Astrocyte (in vitro differentiated cells and primary cell): Measurements from ENCODE around the gene DAZL. TPM values are rescaled to one million over a fixed set of nuclear protein-coding genes. Genes with fewer than 3 reads are reported as not detected.

Experiments used
- DNase-seq: peaks from one replicate; pipeline ENCODE4 v3.0.0-alpha.2; 2010; ENCODE audit warnings: low read depth
- FAIRE-seq: peaks from 2 replicates; lab custom pipeline; 2011; peaks lifted over from hg19 to GRCh38; lab: Jason Lieb, UNC
- H2AFZ ChIP-seq: 2 replicates; pipeline ENCODE4 v1.6.0; 2012; ENCODE audit warnings: low read depth, low read length, inconsistent platforms
- H3K27ac ChIP-seq: 2 replicates; pipeline ENCODE4 v1.5.1; 2011; ENCODE audit warnings: low read depth, low read length, inconsistent platforms
- H3K27me3 ChIP-seq: 2 replicates; pipeline ENCODE4 v1.6.0; 2011; ENCODE audit warnings: low read length, inconsistent platforms; ENCODE audit not compliant: insufficient read depth
- H3K36me3 ChIP-seq: 2 replicates; pipeline ENCODE4 v1.5.1; 2011; ENCODE audit warnings: low read length, inconsistent platforms; ENCODE audit not compliant: insufficient read depth
- H3K4me1 ChIP-seq: 2 replicates; pipeline ENCODE4 v1.5.1; 2011; ENCODE audit warnings: low read length, inconsistent platforms; ENCODE audit not compliant: insufficient read depth
- H3K4me2 ChIP-seq: 2 replicates; pipeline ENCODE4 v1.6.0; 2012; ENCODE audit warnings: low read length, inconsistent platforms
- H3K4me3 ChIP-seq: 2 replicates; pipeline ENCODE4 v1.5.1; 2011; ENCODE audit warnings: low read depth, mild to moderate bottlenecking, low read length, inconsistent platforms; ENCODE audit not compliant: insufficient read depth
- H3K79me2 ChIP-seq: 2 replicates; pipeline ENCODE4 v1.6.0; 2012; ENCODE audit warnings: mild to moderate bottlenecking, low read length, inconsistent platforms; ENCODE audit not compliant: insufficient read depth
- H3K9ac ChIP-seq: 2 replicates; pipeline ENCODE4 v1.6.0; 2012; ENCODE audit warnings: mild to moderate bottlenecking, low read length, inconsistent platforms
- H3K9me3 ChIP-seq: 2 replicates; pipeline ENCODE4 v1.5.1; 2012; ENCODE audit warnings: low read depth, mild to moderate bottlenecking, low read length, inconsistent platforms; ENCODE audit not compliant: insufficient read depth
- H4K20me1 ChIP-seq: 2 replicates; pipeline ENCODE4 v1.6.0; 2012; ENCODE audit warnings: low read length, inconsistent platforms; ENCODE audit not compliant: insufficient read depth
- H3K27ac Mint-ChIP-seq: one replicate; pipeline ENCODE4 v1.8.0; 2021; ENCODE audit warnings: mild to moderate bottlenecking, mixed read lengths; ENCODE audit not compliant: unreplicated experiment
- H3K27me3 Mint-ChIP-seq: one replicate; pipeline ENCODE4 v1.8.0; 2021; ENCODE audit warnings: low read depth, mixed read lengths; ENCODE audit not compliant: unreplicated experiment
- H3K36me3 Mint-ChIP-seq: one replicate; pipeline ENCODE4 v1.8.0; 2021; ENCODE audit warnings: low read depth, mixed read lengths; ENCODE audit not compliant: unreplicated experiment
- H3K4me1 Mint-ChIP-seq: one replicate; pipeline ENCODE4 v1.8.0; 2021; ENCODE audit warnings: low read depth, mixed read lengths; ENCODE audit not compliant: unreplicated experiment
- H3K4me3 Mint-ChIP-seq: one replicate; pipeline ENCODE4 v1.8.0; 2021; ENCODE audit warnings: mild to moderate bottlenecking, moderate library complexity, mixed read lengths; ENCODE audit not compliant: unreplicated experiment
- H3K9me3 Mint-ChIP-seq: one replicate; pipeline ENCODE4 v1.8.0; 2021; ENCODE audit warnings: mild to moderate bottlenecking, mixed read lengths; ENCODE audit not compliant: unreplicated experiment
- EZH2 ChIP-seq: IDR thresholded peaks from 2 replicates; pipeline ENCODE4 v1.6.1; 2012; ENCODE audit warnings: mild to moderate bottlenecking, low read length, inconsistent platforms; ENCODE audit not compliant: insufficient read depth
- total RNA-seq: library from RNA; stranded (reverse); gene quantifications from 2 replicates; pipeline ENCODE4 v1.2.1, GENCODE V29; 2021
- TF ChIP-seq, protein P1 (sequence below): IDR thresholded peaks from 2 replicates; pipeline ENCODE4 v1.5.1; 2011; ENCODE audit warnings: low read depth, mild to moderate bottlenecking, inconsistent platforms, low read length, moderate library complexity; ENCODE audit not compliant: insufficient read depth

Gene DAZL
- total RNA-seq, 1 donor from 2014 or later, result not detected

DNA sequence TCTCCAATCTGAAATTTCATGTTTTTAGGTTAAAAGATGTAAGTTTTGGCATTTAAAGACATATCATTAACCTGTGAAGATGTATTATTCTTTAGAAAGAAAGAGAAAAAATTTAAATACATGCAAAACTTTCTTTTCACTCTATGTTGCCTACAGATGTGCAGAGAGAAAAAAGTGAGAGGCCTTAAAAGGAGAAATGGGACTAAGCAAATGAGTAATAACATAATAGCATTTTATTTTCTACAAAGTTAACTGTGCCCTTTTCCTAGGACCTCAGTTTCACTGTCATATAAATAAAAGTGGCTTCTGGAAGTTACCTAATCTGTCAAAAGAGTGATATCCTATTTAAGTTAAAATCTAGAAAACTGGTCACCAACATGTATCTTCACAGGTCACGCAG, 16.1 kb downstream of the DAZL start:
- H3K27me3 Mint-ChIP-seq, result no peaks in the 10 kb centered on the region
- no peak for TF ChIP-seq EZH2

DNA sequence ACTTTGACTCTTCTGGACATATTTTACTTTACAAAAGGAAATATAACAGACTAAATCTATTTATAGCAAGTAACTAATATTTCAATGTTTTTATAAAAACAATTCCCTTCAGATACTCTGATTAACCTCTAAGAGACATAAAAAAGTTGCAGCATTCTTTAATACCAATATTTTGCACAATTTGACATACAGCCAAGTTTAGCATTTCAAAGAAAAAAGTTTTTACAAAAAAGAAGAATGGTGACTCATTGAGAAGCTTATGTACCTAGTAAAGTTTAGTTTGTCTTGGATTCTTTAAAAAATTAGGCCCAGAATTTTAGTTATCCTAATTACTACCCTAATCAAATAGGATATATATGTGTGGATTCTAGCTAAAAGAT, 17.6 kb downstream of the DAZL start:
- no peak for TF ChIP-seq EZH2
- TF ChIP-seq, protein P1, sequence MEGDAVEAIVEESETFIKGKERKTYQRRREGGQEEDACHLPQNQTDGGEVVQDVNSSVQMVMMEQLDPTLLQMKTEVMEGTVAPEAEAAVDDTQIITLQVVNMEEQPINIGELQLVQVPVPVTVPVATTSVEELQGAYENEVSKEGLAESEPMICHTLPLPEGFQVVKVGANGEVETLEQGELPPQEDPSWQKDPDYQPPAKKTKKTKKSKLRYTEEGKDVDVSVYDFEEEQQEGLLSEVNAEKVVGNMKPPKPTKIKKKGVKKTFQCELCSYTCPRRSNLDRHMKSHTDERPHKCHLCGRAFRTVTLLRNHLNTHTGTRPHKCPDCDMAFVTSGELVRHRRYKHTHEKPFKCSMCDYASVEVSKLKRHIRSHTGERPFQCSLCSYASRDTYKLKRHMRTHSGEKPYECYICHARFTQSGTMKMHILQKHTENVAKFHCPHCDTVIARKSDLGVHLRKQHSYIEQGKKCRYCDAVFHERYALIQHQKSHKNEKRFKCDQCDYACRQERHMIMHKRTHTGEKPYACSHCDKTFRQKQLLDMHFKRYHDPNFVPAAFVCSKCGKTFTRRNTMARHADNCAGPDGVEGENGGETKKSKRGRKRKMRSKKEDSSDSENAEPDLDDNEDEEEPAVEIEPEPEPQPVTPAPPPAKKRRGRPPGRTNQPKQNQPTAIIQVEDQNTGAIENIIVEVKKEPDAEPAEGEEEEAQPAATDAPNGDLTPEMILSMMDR, result no peak
- Mint-ChIP-seq H3K4me3 (no peak overlapping the region), H3K9me3 (no peaks in the 10 kb centered on the region), H3K27me3 (no peaks in the 10 kb centered on the region), H3K4me1 (no peaks in the 10 kb centered on the region), H3K27ac (no peak overlapping the region), H3K36me3 (no peaks in the 10 kb centered on the region)
- no peak overlapping the region for H3K4me2 ChIP-seq
- H3K9ac ChIP-seq, result no peak overlapping the region
- FAIRE-seq, result no peak
- no peaks in the 10 kb centered on the region for H3K27me3 ChIP-seq
- no peaks in the 10 kb centered on the region for H3K36me3 ChIP-seq
- H3K4me1 ChIP-seq, result no peaks in the 10 kb centered on the region
- H3K9me3 ChIP-seq, result no peaks in the 10 kb centered on the region
- no peak overlapping the region for H3K27ac ChIP-seq
- no peak overlapping the region for H3K4me3 ChIP-seq
- peak; percentile 23 for DNase-seq
- no peaks in the 10 kb centered on the region for H4K20me1 ChIP-seq
- H3K79me2 ChIP-seq, result no peaks in the 10 kb centered on the region
- H2AFZ ChIP-seq, result no peak overlapping the region

More for the DNA sequence above, 16.1 kb downstream of the DAZL start:
- H3K79me2 ChIP-seq, result no peaks in the 10 kb centered on the region
- H3K4me1 ChIP-seq, result no peaks in the 10 kb centered on the region
- DNase-seq, result no peak
- H3K9ac ChIP-seq, result no peak overlapping the region
- FAIRE-seq, result no peak
- H3K9me3 Mint-ChIP-seq, result no peaks in the 10 kb centered on the region
- H3K27me3 ChIP-seq, result no peaks in the 10 kb centered on the region
- H2AFZ ChIP-seq, result no peak overlapping the region
- H3K27ac Mint-ChIP-seq, result no peak overlapping the region
- no peaks in the 10 kb centered on the region for H3K36me3 Mint-ChIP-seq
- no peak overlapping the region for H3K27ac ChIP-seq
- H3K4me3 ChIP-seq, result no peak overlapping the region
- no peaks in the 10 kb centered on the region for H3K4me1 Mint-ChIP-seq
- H4K20me1 ChIP-seq, result no peaks in the 10 kb centered on the region
- H3K36me3 ChIP-seq, result no peaks in the 10 kb centered on the region
- no peak overlapping the region for H3K4me3 Mint-ChIP-seq
- H3K4me2 ChIP-seq, result no peak overlapping the region
- H3K9me3 ChIP-seq, result no peaks in the 10 kb centered on the region

DNA sequence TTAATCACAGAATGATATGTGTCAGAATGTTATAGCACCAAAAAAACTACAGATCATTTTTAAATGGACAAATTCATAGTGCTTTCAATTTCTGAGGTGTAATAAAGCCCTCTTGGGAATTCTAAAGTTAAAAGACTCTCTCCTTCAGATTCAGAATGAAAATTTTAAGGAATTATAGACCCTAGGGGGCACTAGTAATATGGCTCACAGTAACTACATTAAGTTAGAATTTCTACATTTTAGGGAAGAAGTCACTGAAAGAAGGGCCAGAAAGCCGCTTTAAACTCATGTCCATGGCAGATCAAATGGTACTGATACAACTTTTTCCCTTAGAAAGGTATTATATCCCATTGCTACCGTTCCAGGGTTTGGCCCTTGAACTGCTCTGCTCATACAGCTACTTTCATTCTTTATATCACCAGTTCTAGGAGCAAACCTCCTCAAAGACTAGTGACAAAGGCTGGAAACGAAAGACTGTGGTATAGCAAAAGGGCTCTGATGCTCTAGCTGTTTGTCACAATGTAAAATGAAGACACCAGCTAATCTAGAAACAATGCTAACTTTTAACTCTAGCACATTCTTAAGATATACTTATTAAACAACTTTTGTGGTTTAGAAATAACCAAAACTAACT, 18.1 kb downstream of the DAZL start:
- no peaks in the 10 kb centered on the region for H3K4me1 ChIP-seq
- H3K9me3 ChIP-seq, result no peaks in the 10 kb centered on the region
- no peak overlapping the region for H3K9ac ChIP-seq
- no peak overlapping the region for H3K4me3 Mint-ChIP-seq
- no peaks in the 10 kb centered on the region for H3K36me3 Mint-ChIP-seq
- no peaks in the 10 kb centered on the region for H4K20me1 ChIP-seq
- no peak overlapping the region for H3K27ac Mint-ChIP-seq
- no peaks in the 10 kb centered on the region for H3K27me3 Mint-ChIP-seq
- DNase-seq, result peak; percentile 18
- no peaks in the 10 kb centered on the region for H3K4me1 Mint-ChIP-seq
- no peak overlapping the region for H2AFZ ChIP-seq
- no peaks in the 10 kb centered on the region for H3K9me3 Mint-ChIP-seq
- no peaks in the 10 kb centered on the region for H3K27me3 ChIP-seq
- no peaks in the 10 kb centered on the region for H3K79me2 ChIP-seq
- no peak for FAIRE-seq
- no peak overlapping the region for H3K27ac ChIP-seq
- H3K36me3 ChIP-seq, result no peaks in the 10 kb centered on the region
- TF ChIP-seq, protein P1, result no peak
- no peak for TF ChIP-seq EZH2
- H3K4me3 ChIP-seq, result no peak overlapping the region
- H3K4me2 ChIP-seq, result no peak overlapping the region
